ENCODE results near the gene WDR46.
A peak's percentile ranks its signal among the peaks of the same experiment; 100 is the strongest.

Gene WDR46

DNA sequence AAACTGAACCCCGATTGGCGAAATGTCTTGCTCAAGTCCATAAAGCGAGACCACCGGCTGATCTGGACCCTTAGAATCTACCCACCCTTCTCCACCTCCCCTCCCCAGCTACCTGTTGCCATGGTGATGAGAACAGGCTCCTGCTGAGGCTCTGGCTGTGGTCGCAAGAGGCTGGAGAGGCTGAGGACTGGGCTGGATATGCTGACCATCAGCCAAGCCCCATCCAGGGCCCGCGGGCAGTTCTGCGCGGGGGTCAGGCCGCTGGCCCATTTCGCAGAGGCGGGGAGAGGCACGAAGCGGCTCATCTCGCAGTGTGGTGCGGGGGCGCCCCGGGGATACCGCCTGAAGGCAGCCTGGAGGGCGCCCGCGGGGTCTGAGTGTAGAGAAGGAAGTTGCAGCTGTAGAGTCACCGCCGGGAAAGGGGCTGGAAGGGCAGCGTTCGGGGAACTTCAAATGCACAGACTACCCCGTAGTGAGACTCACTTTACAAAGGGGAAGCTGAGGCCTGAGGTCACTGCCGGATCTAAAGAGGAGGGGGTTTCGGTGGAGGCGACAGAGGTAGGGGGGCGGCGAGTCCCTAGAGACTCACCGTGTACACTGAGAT, 24.2 kb upstream of the WDR46 start:
- peak; percentile 71 for DNase-seq

DNA sequence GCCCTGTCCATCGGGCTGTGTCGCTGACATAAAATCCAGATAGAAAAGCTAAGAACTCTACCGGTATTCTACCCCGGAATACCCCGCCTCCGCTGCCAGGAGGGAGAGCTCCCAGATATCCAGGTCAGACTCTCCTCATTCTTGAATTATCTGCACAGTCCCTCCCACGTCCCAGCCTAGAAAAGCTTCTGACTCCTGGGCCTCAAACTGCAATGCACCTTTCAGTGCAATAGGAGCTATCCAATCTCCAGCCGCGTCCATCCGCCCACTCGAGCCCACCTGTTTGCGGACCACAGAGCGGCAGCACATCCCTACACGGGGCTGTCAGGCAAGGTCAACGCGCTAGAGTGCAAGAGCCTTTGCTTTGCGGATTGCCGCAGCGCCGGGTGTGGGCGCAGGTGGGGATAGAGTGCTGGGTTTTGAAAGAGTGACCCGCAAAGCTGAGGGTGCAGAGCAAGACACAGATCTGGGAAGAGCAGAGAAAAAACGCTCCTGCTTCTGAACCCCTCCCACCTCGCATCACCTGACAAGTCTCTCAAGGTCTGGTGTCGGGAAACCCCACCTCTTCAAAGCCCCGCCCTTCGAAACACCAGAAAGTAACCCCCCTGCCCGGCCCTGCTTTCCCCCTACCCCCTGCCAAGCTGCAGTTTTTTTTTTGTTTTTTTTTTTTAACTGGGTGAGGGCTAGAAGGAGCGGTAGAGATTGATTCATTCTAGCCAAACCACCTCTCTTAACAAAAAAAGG, 23.5 kb upstream of the WDR46 start:
- DNase-seq, result peak; percentile 66

DNA sequence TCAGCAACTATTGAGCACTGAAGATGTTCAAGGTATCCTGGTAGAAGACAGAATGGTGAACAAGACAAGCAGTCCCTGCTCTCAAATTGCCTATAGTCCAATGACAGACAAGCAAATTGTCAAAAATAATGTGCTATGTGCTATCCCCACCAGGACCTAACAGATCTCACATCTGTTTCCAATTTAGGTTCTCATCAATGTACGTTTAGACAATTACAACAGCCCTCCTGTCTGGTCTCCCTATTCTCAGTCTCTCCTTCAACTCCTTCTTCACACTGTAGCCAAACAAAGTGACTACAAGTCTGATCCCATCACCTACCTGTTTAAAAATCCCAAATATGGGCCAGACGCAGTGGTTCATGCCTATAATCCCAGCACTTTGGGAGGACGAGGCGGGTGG, 17.3 kb upstream of the WDR46 start:
- DNase-seq, result no peak

DNA sequence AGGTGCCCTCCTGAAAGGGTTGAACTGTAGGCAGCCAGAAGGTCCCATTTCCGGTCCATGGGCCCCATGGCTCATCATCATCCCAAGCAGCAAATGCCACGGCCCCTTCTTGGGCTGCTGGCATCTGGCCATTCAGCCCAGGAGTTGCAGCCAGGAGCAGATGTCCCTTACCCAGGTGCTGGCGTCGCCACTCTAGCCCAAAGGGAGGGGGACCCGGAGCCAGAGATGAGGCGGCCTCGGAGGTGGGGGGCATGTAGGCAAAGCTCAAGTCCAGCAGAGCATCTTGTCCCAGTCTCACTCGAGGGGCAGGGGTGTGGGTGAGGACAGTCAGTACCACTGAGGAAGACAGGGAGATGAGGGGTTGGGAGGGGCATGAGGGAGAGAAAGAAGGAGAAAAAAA, 16.0 kb upstream of the WDR46 start:
- DNase-seq, result no peak

DNA sequence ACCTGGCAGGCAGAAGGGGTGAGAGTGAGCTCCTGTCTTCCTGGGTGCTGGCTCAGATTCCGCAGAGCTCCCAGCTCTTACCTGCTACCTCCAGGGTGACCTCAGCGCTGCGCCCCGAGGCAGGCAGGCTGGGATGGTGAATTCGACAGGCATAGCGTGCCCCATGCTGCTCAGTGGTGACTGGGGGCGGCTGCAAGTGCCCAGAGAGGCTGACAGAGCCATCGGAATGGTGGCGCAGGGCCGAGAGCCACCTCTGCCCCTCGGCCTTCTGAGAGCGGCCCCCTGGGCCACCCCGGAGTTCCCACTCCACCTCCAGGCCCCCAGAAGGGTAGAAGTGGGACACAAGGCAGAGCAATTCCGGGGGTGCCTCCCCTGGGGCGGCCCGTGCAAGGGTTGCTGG, 15.2 kb upstream of the WDR46 start:
- no peak for DNase-seq

DNA sequence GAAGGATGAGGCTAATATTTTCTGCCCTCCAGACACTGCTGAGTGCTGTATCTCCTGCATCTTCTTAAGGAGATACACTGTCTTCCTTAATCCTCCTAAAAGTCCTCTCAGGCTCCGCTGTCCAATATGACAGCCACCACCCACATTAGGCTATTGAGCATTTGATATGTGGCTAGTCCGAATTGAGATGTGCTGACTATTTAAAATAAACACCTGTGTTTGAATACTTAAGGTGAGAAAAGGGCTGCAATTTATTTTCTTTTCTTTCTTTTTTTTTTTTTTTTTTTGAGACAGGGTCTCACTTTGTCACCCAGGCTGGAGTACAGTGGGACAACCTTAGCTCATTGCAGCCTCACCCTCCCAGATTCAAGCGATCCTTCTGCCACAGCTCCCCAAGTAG, 12.8 kb upstream of the WDR46 start:
- DNase-seq, result no peak

DNA sequence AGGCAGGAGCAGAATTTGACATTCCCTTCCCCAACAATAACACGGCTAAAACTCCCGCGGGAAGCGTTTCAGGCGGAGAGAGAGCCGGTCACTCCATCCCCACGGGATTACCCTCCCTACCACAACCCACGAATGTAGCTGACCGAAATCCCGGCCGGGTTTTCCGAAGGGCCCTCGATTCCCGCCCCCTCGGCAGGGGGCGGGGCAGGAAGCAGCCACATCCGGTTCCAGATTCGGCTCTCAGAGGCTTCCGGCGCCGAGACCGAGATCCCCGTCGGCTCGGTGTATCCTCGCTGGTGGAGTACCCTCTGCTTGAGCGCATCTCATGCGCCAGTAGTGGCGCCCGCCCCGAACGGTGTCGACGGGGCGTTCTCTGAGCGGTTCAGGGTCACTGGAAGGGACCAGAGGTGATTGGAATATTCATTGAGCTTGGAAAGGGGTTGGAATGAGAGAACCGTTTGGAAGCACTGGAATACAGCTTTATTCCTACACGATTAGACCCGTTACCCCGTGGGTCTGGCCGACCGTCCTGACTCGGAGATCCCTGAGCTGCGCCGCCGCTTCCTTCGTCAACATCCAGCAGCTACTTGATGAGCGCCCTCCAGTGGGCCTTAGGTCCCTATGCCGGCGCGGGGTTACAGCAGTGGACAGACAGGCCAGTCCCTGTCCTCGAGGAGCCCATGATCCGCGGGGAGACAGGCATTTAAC, 10.4 kb upstream of the WDR46 start:
- DNase-seq, result peak; percentile 94

DNA sequence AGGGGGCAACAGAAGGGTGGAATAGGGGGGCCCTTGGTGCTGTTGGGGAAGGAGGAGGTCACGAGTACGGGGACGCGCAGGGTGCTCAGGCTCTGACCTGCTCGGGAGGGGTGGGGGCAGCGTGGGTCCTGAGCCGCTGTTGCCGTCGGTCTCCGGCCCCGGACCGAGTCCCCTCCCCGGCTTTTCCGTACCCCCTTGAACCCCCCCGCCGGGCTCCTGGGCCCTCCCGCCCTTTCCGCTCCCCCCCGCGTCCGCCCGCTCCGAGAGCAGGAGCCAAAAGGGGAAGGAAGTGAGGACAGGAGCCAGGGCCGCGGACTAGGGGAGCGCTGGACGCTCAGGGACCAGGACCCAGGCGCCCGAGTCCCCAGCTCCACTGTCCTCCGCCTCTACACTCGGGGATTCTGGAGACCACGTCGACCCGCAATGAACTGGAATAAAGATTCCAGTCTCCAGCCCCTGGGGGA, 9.8 kb upstream of the WDR46 start, which contains the start of gene RGL2:
Gene RGL2 (minus strand): TSS at position 170 of the 464 bp plus-strand sequence. CDS start 332 bp downstream, outside the sequence.
- peak; percentile 88 for DNase-seq

DNA sequence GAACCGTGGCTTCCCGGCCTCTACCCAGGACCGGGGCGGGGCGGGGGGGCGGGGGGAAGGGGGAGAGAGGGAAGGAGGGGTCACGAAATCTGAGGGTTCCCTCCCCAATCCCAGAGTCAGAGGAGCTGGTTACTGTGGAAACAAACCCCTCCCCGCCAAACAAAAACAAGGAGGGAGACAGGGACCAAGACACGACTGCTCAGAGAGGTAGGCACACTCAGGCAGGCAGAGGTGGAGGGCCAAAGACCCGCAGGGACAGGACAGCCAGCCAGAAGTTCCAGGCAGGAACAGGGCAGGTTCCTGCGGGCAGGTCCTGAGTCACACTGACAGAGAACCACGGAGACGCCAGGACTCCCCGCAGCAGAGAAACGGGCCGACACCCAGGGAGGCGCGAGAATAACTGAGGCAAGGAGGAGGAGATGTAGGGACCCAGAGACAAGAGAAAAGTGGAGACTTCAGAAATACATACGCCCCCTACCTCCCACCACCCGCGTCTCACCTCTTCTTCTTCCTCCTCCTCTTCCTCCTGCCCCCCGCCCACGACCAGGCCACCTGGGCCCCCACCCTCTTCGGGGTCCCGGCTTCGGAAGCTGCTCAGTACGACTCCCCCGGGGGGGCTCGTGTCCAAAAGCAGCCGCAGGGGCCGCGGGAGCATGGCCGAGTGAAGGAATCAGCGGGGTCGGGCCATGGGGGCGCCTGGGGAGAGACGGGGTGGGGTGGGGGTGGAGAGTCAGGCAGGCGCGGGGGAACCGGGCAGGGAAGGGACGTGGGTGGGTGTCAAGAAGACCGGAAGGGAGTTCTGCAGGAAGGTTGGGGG, 9.1 kb upstream of the WDR46 start:
- peak; percentile 85 for DNase-seq

DNA sequence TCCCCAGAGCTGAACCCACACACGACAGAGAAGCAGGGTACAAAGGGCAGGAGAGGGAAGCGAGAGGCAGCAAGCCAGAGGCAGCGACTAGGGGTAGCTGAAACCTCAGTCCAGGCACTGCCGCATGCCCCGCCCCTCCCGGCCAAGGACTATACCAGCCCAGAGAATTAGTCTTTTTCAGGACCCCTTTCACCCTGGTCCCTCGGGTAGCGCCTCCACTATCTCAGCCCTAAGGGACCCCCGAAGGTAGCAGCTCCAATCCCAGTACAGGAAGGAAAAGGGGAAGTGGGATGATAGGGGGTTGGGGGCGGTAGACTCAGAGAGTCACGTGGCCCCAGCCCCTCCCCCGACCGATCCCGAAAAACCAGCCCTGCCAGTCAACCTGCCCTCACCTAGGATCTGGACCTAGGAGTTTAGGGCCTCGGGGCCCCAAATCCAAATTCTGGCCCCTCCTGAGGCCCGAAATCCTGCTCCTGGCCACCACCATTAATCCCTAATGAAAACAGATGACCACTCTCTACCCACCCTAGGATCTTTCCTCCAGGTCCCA, 8.4 kb upstream of the WDR46 start:
- no peak for DNase-seq

DNA sequence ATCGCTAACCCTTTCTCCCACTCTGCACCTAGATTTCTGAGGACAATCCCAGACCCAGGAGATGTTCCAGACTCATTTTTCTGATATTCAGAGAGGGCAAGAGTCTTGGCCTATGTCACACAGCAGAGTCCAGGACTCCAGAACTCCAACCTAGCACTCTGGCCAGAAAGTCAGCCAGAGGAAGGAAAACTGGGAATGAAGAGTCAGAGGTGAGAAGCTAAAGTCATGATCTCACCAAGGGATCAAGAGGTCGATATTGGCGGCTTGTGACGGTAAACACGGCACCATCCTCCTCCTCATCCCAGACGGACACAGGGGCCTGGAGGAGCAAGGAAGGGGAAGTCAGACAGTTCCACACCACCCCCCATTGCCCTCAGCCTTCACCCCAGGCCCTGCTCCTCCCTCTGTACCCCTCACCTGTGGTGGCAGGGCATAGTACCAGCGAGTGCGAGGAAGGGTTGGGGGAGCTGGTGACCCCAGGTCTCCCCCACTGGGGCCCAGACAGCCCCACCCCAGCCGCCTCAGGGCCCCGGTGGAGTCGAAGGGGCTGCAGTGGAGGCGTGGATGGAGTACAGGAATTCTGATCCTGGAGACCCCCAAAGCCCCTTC, 7.9 kb upstream of the WDR46 start:
- no peak for DNase-seq

DNA sequence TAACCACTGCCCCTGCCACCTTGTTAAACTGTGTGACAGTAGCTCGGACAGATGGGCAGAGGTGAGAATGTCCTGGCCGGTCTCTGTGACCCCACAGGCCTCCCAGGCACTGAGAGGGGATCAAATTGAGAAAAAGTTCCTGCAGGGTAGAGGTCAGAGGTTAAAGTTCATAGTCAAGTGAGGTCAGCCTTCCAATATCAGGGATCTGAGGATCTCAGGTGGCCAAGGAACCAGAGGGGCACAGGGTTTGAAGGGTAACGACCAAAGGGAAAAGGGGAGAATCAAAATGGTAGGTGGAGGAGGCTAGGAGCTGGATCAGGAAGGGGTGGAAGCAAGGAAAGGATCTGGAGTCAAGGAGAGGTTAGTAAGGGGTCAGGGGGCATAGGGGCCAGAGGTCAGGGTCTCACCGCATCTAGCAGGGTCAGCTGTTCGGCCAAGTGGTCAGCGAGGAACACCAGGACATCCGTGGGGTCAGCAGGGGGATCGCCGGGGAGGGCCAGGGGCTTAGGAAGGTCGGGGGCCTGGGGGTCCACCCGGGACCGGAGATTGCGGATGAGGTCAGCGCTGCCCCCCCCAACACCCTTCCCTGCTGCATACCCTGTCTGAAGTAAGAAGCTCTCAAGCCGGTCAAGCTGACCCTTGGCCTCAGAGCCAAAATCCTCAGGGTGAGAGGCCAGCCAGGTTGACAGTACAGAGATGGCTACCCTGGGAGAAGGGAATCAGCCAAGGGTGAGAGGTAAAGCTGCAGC, 6.8 kb upstream of the WDR46 start:
- no peak for DNase-seq

DNA sequence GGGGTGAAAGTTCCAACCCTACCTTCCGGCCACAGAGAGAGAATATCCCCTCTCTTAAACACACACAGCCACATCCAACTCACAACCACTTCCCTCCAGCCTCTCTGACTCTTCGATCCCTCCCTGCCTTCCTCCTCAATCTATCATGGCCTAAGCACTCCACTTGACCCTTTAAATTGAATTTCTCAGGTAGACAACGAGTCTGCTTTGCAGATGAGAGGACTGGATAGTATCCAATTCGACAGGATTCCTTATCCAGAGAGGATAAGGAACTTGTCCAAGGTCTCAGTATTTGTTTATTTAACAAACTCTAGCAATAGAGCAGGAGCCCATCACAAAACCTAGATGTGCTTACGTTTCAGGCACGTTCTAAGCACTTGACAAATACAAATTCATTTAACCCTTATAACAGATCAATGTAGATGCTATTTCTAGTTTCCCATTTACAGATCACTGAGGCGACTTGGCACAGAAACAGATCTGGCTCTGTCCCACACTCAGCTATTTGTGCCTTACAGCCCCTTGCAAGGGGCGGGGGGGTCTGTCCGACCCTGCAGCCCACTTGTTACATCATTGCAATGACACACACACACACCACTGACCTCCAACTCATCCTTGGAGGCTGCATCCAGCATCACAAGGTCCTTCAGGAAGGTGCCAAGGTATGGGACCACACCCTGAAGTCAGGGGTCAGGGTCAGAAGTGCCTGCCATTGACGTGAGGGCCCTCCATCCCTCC, 5.2 kb upstream of the WDR46 start:
- DNase-seq, result no peak

DNA sequence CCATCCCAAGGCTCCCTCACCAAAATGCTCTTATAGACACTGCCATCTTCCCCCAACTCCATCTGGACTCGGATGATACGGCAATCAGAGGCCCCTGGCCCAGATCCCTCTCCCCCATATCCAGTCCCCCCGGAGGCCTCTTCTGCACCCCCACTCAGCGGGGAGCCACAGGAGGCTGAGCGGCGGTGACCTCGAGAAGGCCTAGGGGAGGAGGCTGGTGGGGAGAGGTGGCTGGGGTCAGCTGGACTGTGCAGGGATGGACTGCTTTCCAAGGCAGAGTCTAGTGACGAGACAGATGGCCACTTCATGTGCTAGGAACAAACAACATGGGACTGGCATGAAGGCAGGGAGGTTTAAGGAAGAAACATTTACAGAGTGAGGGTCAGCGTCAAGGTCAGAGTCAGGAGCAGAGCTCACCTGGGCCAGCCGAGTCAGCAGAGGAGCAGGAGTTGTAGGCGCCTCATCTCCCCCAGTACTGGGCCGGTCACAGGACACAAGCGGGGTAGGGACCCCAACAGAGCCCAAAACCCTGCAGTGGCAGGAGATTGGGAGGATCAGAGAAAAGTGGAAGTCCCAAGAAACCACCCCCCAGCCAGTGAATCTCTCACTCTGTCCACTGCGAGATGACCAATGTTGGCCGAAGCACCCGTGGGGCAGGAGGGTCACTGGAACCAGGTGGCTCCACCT, 4.1 kb upstream of the WDR46 start:
- no peak for DNase-seq

DNA sequence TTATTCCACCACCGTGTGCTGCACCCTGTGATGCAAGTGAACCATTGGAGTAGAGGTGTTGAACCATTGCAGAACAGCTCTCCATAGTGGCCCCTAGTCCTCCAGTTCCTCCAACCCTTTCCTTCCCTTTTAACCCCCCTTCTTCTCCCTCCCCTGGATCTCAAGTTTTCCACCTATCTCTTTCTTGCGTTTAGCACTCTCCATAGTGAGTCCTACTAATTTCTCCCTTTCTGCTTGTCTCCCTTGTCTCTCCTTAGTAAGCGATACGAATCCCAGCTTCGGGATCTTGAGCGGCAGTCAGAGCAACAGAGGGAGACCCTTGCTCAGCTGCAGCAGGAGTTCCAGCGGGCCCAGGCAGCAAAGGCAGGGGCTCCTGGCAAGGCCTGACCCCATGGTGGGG, 1.4 kb upstream of the WDR46 start:
- no peak for DNase-seq

DNA sequence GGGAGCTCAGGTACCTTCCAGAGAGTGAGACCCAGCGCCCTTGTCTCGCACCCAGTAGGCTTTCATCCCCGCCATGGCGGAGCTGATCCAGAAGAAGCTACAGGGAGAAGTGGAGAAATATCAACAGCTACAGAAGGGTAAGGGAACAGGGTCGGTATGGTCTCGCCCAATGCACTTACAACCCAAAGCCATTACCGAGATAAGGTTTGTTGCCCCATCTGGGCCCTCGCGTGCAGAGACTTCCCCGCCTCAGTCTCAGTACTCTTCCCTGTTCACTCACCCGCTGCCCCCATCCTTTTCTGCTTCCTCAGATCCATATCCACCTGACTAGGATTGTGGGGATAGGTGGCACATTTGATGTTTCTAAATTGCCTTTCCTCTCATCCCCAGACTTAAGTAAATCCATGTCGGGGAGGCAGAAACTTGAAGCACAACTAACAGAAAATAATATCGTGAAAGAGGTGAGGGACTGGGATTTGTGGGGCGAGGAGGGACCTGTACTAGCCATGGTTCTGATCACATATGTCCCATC, 811 bp upstream of the WDR46 start:
- DNase-seq, result no peak

DNA sequence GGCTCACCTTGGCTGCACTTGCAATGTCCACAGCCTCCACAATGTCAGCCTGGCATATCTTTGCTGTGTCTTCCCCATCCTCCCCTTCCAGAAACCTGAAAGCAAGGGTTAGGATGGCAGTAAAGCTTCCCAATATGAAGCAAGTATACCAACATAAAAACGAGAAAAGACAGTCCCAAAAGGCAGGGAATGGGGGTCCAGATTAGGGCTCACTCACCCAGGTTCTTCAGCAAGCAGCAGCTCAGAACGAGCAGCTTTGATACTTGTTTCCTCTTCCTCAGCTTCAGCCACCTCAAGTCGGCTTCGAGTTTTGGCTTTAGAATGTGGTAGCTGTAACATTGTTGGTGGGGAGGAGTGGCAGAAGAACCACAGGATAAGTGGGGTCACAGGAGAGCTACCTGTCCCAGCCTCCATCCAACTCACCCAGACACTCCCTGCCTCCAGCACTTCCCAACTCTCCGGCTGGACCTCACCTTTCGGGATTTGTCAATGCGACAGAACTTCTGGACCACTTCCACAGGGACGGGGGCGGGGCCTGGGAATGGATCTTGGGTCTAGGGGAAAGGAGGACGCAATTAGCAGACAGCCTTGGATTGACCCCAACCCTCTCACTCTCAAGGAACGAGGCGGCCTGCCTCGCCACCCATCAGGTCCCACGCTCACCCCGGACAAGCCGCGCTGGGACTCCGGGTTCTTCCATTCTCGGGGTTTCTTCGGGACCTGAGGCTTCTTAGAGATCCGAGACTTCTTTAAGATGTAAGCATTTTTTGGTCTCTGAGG, 708 bp downstream of the WDR46 start:
- DNase-seq, result no peak

DNA sequence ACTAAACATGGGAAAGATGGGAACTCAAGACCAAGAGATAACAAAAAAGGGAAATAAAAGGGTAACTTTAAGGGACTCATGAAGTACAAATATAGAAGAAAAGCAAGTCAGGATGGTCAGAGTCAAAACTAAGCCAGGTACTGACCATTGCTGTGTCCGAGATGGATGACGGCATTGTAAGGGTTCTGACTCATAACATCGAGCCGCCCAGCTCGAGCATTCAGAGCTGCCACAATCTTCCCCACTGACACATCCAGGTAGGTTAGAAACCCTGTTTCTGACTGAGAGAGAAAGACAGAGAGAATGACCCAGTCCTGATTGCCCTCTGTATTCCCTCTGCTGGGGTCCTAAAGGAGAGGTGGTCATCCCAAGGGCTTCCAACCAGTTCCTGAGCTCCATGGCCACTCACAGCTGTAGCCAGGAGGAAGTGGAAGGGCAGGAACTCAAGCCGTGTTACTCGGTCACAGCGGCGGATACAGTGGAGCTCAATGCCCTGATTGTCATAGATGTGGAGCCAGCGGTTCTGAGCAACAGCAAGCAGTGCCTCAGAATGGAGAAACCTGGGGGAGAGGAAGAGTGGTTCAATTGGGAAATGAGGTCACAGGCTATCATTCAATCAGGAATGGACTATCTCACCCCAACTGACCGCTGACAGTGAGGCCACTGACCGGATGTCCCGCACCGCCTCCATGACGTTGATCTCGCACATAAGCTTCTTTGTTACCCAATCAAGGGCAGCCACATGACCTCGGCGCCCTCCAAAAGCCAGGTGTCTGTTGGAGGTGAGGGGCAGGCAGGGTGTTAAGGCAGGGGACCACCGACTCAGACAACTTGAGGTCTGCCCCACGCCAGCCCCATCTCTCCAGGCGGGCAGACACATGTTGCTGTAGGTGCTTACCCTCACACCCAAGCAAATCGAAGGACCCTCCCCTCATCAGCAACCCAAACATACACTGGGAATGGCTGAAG, 1.8 kb downstream of the WDR46 start:
- no peak for DNase-seq
